IPS-18a (cell line): ENCODE measurements around the gene HMCN1.

Experiments used
- H3K27ac ChIP-seq: one replicate; pipeline ENCODE4 v1.5.1; 2013; ENCODE audit warnings: low read length
- H3K27me3 ChIP-seq: one replicate; pipeline ENCODE4 v1.6.1; 2013; ENCODE audit warnings: mild to moderate bottlenecking, low read length; ENCODE audit not compliant: control insufficient read depth, insufficient read depth
- H3K36me3 ChIP-seq: one replicate; pipeline ENCODE4 v1.6.1; 2013; ENCODE audit warnings: low read depth, low read length; ENCODE audit not compliant: control insufficient read depth
- H3K4me1 ChIP-seq: one replicate; pipeline ENCODE4 v1.6.1; 2013; ENCODE audit warnings: low read depth, low read length; ENCODE audit not compliant: control insufficient read depth
- H3K4me3 ChIP-seq: one replicate; pipeline ENCODE4 v1.5.1; 2013; ENCODE audit warnings: low read length
- H3K9ac ChIP-seq: one replicate; pipeline ENCODE4 v1.6.1; 2013; ENCODE audit warnings: mild to moderate bottlenecking, low read length, moderate library complexity
- H3K9me3 ChIP-seq: one replicate; pipeline ENCODE4 v1.6.1; 2013; ENCODE audit warnings: low read depth, low read length; ENCODE audit not compliant: control insufficient read depth

HMCN1 gene

GRCh38 chr1:186014370-186015037 is 280.3 kb downstream of the HMCN1 start:
- Histone ChIP-seq H3K27me3 (no peaks in the 10 kb centered on the region), H3K4me3 (no peak overlapping the region), H3K36me3 (no peaks in the 10 kb centered on the region), H3K4me1 (no peaks in the 10 kb centered on the region), H3K27ac (no peak overlapping the region), H3K9me3 (no peaks in the 10 kb centered on the region), H3K9ac (no peak overlapping the region)

DNA sequence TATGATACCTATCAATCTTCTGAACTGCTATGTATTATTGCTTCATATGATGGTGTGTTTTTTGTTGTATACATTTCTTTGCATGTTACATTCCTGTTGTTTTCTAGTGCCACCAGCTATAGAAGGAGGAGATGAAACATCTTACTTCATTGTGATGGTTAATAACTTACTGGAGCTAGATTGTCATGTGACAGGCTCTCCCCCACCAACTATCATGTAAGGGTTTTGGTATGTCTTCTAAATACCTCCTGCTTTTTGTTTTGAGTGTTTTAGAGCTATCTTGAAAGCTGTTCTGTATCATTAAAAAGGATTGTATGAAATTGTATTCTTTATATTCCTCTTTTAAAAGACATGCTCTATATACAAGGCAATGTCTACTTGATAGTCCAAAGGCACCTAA is 282.7 kb downstream of the HMCN1 start:
- no peak overlapping the region for H3K27ac ChIP-seq
- no peaks in the 10 kb centered on the region for H3K9me3 ChIP-seq
- no peaks in the 10 kb centered on the region for H3K27me3 ChIP-seq
- no peaks in the 10 kb centered on the region for H3K4me1 ChIP-seq
- H3K36me3 ChIP-seq: no peaks in the 10 kb centered on the region
- H3K9ac ChIP-seq: no peak overlapping the region
- H3K4me3 ChIP-seq: no peak overlapping the region

GRCh38 chr1:186022184-186022583 is 288.0 kb downstream of the HMCN1 start:
- H3K9ac ChIP-seq: no peak overlapping the region
- H3K27me3 ChIP-seq: no peaks in the 10 kb centered on the region
- H3K9me3 ChIP-seq: no peaks in the 10 kb centered on the region
- no peaks in the 10 kb centered on the region for H3K4me1 ChIP-seq
- no peak overlapping the region for H3K27ac ChIP-seq
- no peak overlapping the region for H3K4me3 ChIP-seq
- no peaks in the 10 kb centered on the region for H3K36me3 ChIP-seq

DNA sequence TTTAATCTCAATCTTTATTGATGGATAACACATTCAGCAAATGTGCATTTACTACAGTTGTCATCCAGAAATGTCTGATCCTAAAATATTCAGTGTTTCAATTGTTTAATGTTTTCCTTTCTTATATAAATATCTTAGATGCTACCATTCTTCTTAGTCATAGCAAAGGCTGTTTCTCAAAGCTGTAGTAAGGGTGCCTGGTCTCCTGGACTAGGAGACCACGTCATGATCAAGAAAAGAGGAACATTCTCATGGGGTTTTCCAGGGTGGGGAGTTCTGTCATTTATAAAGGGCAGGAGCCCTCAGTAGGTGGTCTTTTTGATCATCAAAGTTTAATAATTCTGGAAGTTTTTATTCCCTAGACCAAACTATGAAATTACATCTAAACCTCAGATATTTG is 292.8 kb downstream of the HMCN1 start:
- H3K36me3 ChIP-seq: no peaks in the 10 kb centered on the region
- H3K9ac ChIP-seq: no peak overlapping the region
- H3K27ac ChIP-seq: no peak overlapping the region
- no peaks in the 10 kb centered on the region for H3K4me1 ChIP-seq
- no peaks in the 10 kb centered on the region for H3K27me3 ChIP-seq
- no peak overlapping the region for H3K4me3 ChIP-seq
- H3K9me3 ChIP-seq: no peaks in the 10 kb centered on the region

GRCh38 chr1:186027621-186028020 is 293.4 kb downstream of the HMCN1 start:
- H3K4me3 ChIP-seq: no peak overlapping the region
- no peaks in the 10 kb centered on the region for H3K4me1 ChIP-seq
- H3K27me3 ChIP-seq: no peaks in the 10 kb centered on the region
- no peaks in the 10 kb centered on the region for H3K9me3 ChIP-seq
- H3K36me3 ChIP-seq: no peaks in the 10 kb centered on the region
- H3K9ac ChIP-seq: no peak overlapping the region
- no peak overlapping the region for H3K27ac ChIP-seq

DNA sequence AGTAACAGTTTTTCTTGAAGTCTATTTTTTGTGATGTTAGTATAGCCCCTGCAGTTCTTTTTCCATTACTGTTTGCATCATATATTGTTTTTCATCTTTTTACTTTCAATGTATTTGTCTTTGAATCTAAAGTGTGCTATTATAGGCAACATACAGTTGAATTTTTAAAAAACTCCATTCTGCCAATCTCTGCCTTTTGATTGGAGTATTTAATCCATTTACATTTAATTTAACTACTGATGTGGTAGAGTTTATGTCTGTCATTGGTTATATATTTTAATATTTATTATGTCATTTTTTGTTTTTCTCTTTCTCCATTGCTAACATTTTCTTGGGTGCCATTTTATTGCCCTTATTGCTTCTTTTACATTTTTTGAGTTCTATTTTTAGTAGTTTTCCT is 296.3 kb downstream of the HMCN1 start:
- no peak overlapping the region for H3K9ac ChIP-seq

GRCh38 chr1:186033847-186034271 is 299.7 kb downstream of the HMCN1 start:
- no peaks in the 10 kb centered on the region for H3K36me3 ChIP-seq
- H3K9me3 ChIP-seq: no peaks in the 10 kb centered on the region
- no peaks in the 10 kb centered on the region for H3K4me1 ChIP-seq
- no peak overlapping the region for H3K9ac ChIP-seq
- H3K27ac ChIP-seq: no peak overlapping the region
- H3K27me3 ChIP-seq: no peaks in the 10 kb centered on the region
- H3K4me3 ChIP-seq: no peak overlapping the region

More for the DNA sequence above, 296.3 kb downstream of the HMCN1 start:
- Histone ChIP-seq H3K4me1 (no peaks in the 10 kb centered on the region), H3K27me3 (no peaks in the 10 kb centered on the region), H3K9me3 (no peaks in the 10 kb centered on the region), H3K4me3 (no peak overlapping the region), H3K36me3 (no peaks in the 10 kb centered on the region), H3K27ac (no peak overlapping the region)

GRCh38 chr1:186042230-186042629 is 308.0 kb downstream of the HMCN1 start:
- Histone ChIP-seq H3K4me1 (no peaks in the 10 kb centered on the region), H3K9ac (no peak overlapping the region), H3K36me3 (no peaks in the 10 kb centered on the region), H3K27ac (no peak overlapping the region), H3K27me3 (no peaks in the 10 kb centered on the region), H3K9me3 (no peaks in the 10 kb centered on the region), H3K4me3 (no peak overlapping the region)

DNA sequence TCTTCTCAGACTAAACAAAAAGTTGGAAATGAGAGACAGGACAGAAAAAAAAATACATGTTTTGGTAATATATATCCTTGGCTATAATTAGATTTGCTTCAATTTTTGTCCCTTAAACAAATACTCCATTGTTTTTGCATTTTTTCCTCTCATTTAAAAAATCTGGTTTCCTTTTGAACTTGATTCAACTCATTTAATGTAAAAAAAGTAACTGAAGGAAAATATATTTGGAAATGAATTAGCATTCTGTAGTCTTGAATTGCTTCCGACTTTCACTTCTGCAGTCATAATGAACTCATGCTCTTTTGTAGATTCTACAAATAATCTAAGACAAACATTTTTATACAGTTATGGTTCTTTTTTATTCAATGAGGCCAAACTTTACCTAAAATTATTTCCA is 309.1 kb downstream of the HMCN1 start:
- Histone ChIP-seq H3K9me3 (no peaks in the 10 kb centered on the region), H3K9ac (no peak overlapping the region), H3K27ac (no peak overlapping the region), H3K4me3 (no peak overlapping the region), H3K36me3 (no peaks in the 10 kb centered on the region), H3K27me3 (no peaks in the 10 kb centered on the region), H3K4me1 (no peaks in the 10 kb centered on the region)

- no peaks in the 10 kb centered on the region for H3K9me3 ChIP-seq
- no peak overlapping the region for H3K9ac ChIP-seq
- no peaks in the 10 kb centered on the region for H3K27me3 ChIP-seq
- H3K36me3 ChIP-seq: no peaks in the 10 kb centered on the region
- no peaks in the 10 kb centered on the region for H3K4me1 ChIP-seq
- no peak overlapping the region for H3K27ac ChIP-seq
- H3K4me3 ChIP-seq: no peak overlapping the region
Observed at GRCh38 chr1:186044079-186044685, 310.0 kb downstream of the HMCN1 start.

DNA sequence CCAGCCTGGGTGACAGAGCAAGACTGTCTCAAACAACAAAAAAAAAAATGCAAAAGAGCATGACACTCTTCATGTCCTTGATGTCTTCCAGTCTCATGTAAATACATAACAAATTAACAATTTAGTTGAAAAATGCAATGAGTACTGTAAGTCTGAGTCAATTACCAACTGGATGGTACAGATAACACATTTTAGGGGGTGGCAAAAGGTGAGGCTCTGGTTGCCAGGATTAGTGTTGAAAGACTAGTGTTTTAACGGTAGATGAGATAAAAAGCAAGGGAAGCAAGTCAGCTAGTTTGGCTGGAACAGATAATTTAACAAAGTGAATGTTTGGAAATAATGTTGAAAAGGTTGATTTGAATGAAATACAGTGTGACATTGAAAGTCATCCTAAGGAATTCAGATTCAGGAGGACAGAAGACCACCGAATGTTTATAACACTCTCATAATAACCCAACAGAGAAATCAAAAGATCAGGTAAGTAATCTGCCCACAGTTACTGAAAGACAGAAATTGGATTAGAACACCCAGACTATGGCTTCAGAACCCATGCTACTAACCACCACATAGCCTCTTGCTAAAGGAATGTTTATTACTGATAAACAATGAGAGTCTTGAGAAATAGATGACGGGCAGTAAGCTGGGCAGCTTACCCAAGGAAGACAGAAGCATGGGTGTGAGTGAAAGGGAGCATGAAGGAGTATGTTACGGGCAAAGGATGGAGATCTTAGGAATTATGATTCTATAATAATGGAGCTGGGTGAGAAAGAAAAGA is 312.4 kb downstream of the HMCN1 start:
- Histone ChIP-seq H3K4me1 (no peaks in the 10 kb centered on the region), H3K36me3 (no peaks in the 10 kb centered on the region), H3K9me3 (no peaks in the 10 kb centered on the region), H3K4me3 (no peak overlapping the region), H3K9ac (no peak overlapping the region), H3K27me3 (no peaks in the 10 kb centered on the region), H3K27ac (no peak overlapping the region)
